K562 (cell line): Measurements from ENCODE around the gene CNOT1. TPM values are rescaled to one million over a fixed set of nuclear protein-coding genes. Genes with fewer than 3 reads are reported as not detected.

ENCODE experiments used
- ATAC-seq: fragments of 200-7000 bp; cut with Tn5 transposase; 3 replicates; pipeline ENCODE4 v1.9.1; 2020; ENCODE audit warnings: moderate library complexity
- BruUV-seq: library from RNA; stranded (reverse); fragments of 400-500 nt; replicated peaks from 2 replicates; lab custom pipeline; 2021; lab: Mats Ljungman, UMichigan
- CTCF ChIA-PET: fragments of 300-600 bp; formaldehyde crosslinking; extraction: SDS; loops from one replicate; lab custom pipeline; 2021; ENCODE audit warnings: low intra/inter-chr PET ratio; lab: Yijun Ruan, JAX
- POLR2A ChIA-PET: fragments of 300-600, 350-650 bp; sonication (Branson Sonifier 250); formaldehyde crosslinking; extraction: SDS; loops from one replicate; lab custom pipeline; 2021; ENCODE audit warnings: antibody characterized with exemption, inconsistent platforms; lab: Yijun Ruan, JAX
- DNase-seq, 4 experiments: peaks; one replicate each; pipeline versions ENCODE4 v3.0.0 to v3.0.0-alpha.2; 2011 to 2018; ENCODE audit warnings: low spot score in 3 of 4, mixed read lengths in 3 of 4; ENCODE audit errors: extremely low read depth in 1 of 4
- FAIRE-seq: peaks from 2 replicates; lab custom pipeline; 2011; peaks lifted over from hg19 to GRCh38; lab: Jason Lieb, UNC
- H2AFZ ChIP-seq: 2 replicates; pipeline ENCODE4 v1.6.0; 2011; ENCODE audit warnings: low read depth, low read length, control low read depth, inconsistent platforms
- H3K27ac ChIP-seq: fragments of 200-600 bp; 3 replicates; pipeline ENCODE4 v1.8.0; 2011; ENCODE audit warnings: low read depth, mild to moderate bottlenecking, control low read depth, inconsistent platforms, low read length, moderate library complexity, mixed read lengths; ENCODE audit errors: extremely low read depth
- H3K27me3 ChIP-seq, 2 experiments: fragments of 300-600 bp in 1 of 2; 2 replicates in 1 of 2; 3 replicates in 1 of 2; pipeline versions ENCODE4 v1.6.0 to v1.8.0; 2011; ENCODE audit warnings: inconsistent platforms in 2 of 2, low read length in 2 of 2, mild to moderate bottlenecking in 1 of 2, mixed read lengths in 1 of 2, moderate library complexity in 1 of 2; ENCODE audit not compliant: control insufficient read depth in 2 of 2, insufficient read depth in 2 of 2
- H3K36me3 ChIP-seq: fragments of 300-600 bp; 3 replicates; pipeline ENCODE4 v1.8.0; 2011; ENCODE audit warnings: mild to moderate bottlenecking, low read length, inconsistent platforms; ENCODE audit not compliant: control insufficient read depth, insufficient read depth
- H3K4me1 ChIP-seq, 2 experiments: fragments of 200-600 bp in 1 of 2; replicated peaks in 1 of 2; 2 replicates in 1 of 2; 3 replicates in 1 of 2; pipeline versions ENCODE4 v1.5.1 to v1.8.0; 2011; ENCODE audit warnings: inconsistent platforms in 2 of 2, low read length in 2 of 2, mild to moderate bottlenecking in 1 of 2, mixed read lengths in 1 of 2, moderate library complexity in 1 of 2; ENCODE audit not compliant: control insufficient read depth in 2 of 2, insufficient read depth in 2 of 2
- H3K4me2 ChIP-seq: 2 replicates; pipeline ENCODE4 v1.6.1; 2011; ENCODE audit warnings: low read length, control low read depth, inconsistent platforms, mixed read lengths; ENCODE audit not compliant: insufficient read depth
- H3K4me3 ChIP-seq: fragments of 200-600 bp; sonication (generic), shearing (Covaris generic); 2 replicates; pipeline ENCODE4 v1.5.1; 2016; ENCODE audit warnings: control low read depth, inconsistent platforms
- H3K79me2 ChIP-seq: fragments of 200-600 bp; 3 replicates; pipeline ENCODE4 v1.8.0; 2011; ENCODE audit warnings: low read length, inconsistent platforms; ENCODE audit not compliant: control insufficient read depth, insufficient read depth
- H3K9ac ChIP-seq, 2 experiments: 2 replicates each; pipeline versions ENCODE4 v1.6.0 to v1.6.1; 2011; ENCODE audit warnings: low read depth in 2 of 2, low read length in 2 of 2, control low read depth in 1 of 2, inconsistent platforms in 1 of 2, mild to moderate bottlenecking in 1 of 2, mixed read lengths in 1 of 2; ENCODE audit not compliant: insufficient read depth in 1 of 2
- H3K9me1 ChIP-seq: one replicate; pipeline ENCODE4 v1.6.0; 2011; ENCODE audit warnings: inconsistent platforms, mild to moderate bottlenecking, low read length, moderate library complexity; ENCODE audit not compliant: control insufficient read depth, insufficient read depth
- H3K9me3 ChIP-seq: replicated peaks from 2 replicates; pipeline ENCODE4 v1.5.1; 2011; ENCODE audit warnings: low read depth, low read length, inconsistent platforms; ENCODE audit not compliant: control insufficient read depth, insufficient read depth
- H4K20me1 ChIP-seq: replicated peaks from 2 replicates; pipeline ENCODE4 v1.6.1; 2011; ENCODE audit warnings: low read length, inconsistent platforms, mixed read lengths; ENCODE audit not compliant: control insufficient read depth, insufficient read depth
- ESRRA ChIP-seq: fragments of 450-650 bp; IDR thresholded peaks from 2 replicates; pipeline ENCODE4 v1.6.1; 2014; ENCODE audit warnings: low read depth, mild to moderate bottlenecking, moderate library complexity, borderline replicate concordance
- GTF2A2 ChIP-seq: IDR thresholded peaks from 2 replicates; pipeline ENCODE4 v1.6.1; 2016; ENCODE audit warnings: mild to moderate bottlenecking, missing genetic modification characterization, missing compliant biosample characterization
- HCFC1 ChIP-seq: IDR thresholded peaks from 2 replicates; pipeline ENCODE4 v1.6.1; 2012; ENCODE audit warnings: low read depth, low read length, improper control_type of control experiment
- MCM7 ChIP-seq, 2 experiments: fragments of 450-650 bp; IDR thresholded peaks; 2 replicates each; pipeline ENCODE4 v1.6.1; 2016 to 2018
- MTA1 ChIP-seq: fragments of 450-650 bp; IDR thresholded peaks from 2 replicates; pipeline ENCODE4 v1.6.1; 2017; ENCODE audit warnings: borderline replicate concordance
- NCOA4 ChIP-seq: fragments of 450-650 bp; IDR thresholded peaks from 2 replicates; pipeline ENCODE4 v1.6.1; 2018; ENCODE audit warnings: mild to moderate bottlenecking; ENCODE audit not compliant: partially characterized antibody
- POLR2A ChIP-seq: fragments of 450-650 bp; conservative IDR thresholded peaks from 2 replicates; pipeline ENCODE4 v1.6.1; 2016
- PTBP1 ChIP-seq: fragments of 200-400 bp; formaldehyde crosslinking; IDR thresholded peaks from 2 replicates; pipeline ENCODE4 v1.6.1; 2017; ENCODE audit warnings: low read depth, low read length
- RFX7 ChIP-seq: fragments of 250-450 bp; sonication (Bioruptor Pico); IDR thresholded peaks from 2 replicates; pipeline ENCODE4 v1.5.1; 2021; ENCODE audit warnings: mild to moderate bottlenecking
- SIN3A ChIP-seq, 2 experiments: fragments of 150-350 bp in 1 of 2; IDR thresholded peaks; 2 replicates each; pipeline ENCODE4 v1.6.1; 2011 to 2016; ENCODE audit warnings: borderline replicate concordance in 2 of 2, low read depth in 2 of 2, low read length in 2 of 2, mild to moderate bottlenecking in 2 of 2, moderate library complexity in 2 of 2; ENCODE audit not compliant: control insufficient read depth in 1 of 2
- SMARCA5 ChIP-seq: fragments of 450-650 bp; IDR thresholded peaks from 2 replicates; pipeline ENCODE4 v1.6.1; 2016
- ZBTB17 ChIP-seq: fragments of 450-650 bp; formaldehyde crosslinking; IDR thresholded peaks from 2 replicates; pipeline ENCODE4 v1.4.0; 2020; ENCODE audit warnings: mild to moderate bottlenecking
- ZFP36 ChIP-seq: fragments of 150-350 bp; IDR thresholded peaks from 2 replicates; pipeline ENCODE4 v1.6.1; 2018; ENCODE audit warnings: low read length, low read depth; ENCODE audit not compliant: partially characterized antibody
- WGBS: fragments of 100-300 bp; shearing (Covaris generic); methylation state at CpG from one replicate; pipeline ENCODE4 v1.1.6; 2016; ENCODE audit warnings: low coverage, mixed read lengths; ENCODE audit not compliant: insufficient coverage; ENCODE audit errors: missing lambda C conversion rate; 5-methylcytosine and 5-hydroxymethylcytosine counted together
- in situ Hi-C: fragments of 300-500 bp; cut with MboI; formaldehyde crosslinking; loops from 4 replicates; pipeline ENCODE4 v1.15.0; 2018; ENCODE audit warnings: inconsistent platforms, mixed read lengths
- intact Hi-C: fragments of 100-400 bp; cut with micrococcal nuclease; formaldehyde crosslinking; loops from 2 replicates; pipeline ENCODE4 v1.14.2; 2022
- polyA plus RNA-seq, 8 experiments: library from polyadenylated mRNA; depleted of rRNA in 4 of 8; stranded (reverse) in 5 of 8; unstranded in 3 of 8; fragments of >200 nt; fragmentation: Nextera tagmentation in 2 of 8; fragmentation: Illumina TruSeq in 1 of 8; extraction: Ambion mirVana in 2 of 8; extraction: Trizol in 1 of 8; gene quantifications; 2 replicates each; pipeline versions ENCODE4 v1.2.1 to v1.2.3, GENCODE V29; 2011 to 2014; ENCODE audit warnings: inconsistent platforms in 1 of 8, missing spikeins in 1 of 8
- total RNA-seq, 7 experiments: library from RNA; depleted of rRNA in 6 of 7; stranded (reverse); fragments of >200 nt in 6 of 7; fragmentation: Illumina TruSeq in 2 of 7; extraction: Trizol in 2 of 7; gene quantifications; 2 replicates each; pipeline versions ENCODE4 v1.2.1 to v1.2.3, GENCODE V29; 2011 to 2021; ENCODE audit warnings: low replicate concordance in 1 of 7
- TF ChIP-seq, protein P1 (sequence below), 2 experiments: fragments of 450-650 bp in 1 of 2; sonication (generic) in 1 of 2; formaldehyde crosslinking in 1 of 2; IDR thresholded peaks in 1 of 2; conservative IDR thresholded peaks in 1 of 2; 2 replicates each; pipeline versions ENCODE4 v1.6.1 to v1.8.1; 2016 to 2023; ENCODE audit warnings: mild to moderate bottlenecking in 2 of 2, moderate library complexity in 2 of 2, inconsistent platforms in 1 of 2, missing genetic modification reagents in 1 of 2
- TF ChIP-seq, protein P2 (sequence below): IDR thresholded peaks from 2 replicates; pipeline ENCODE4 v1.6.1; 2014; ENCODE audit warnings: antibody characterized with exemption
- TF ChIP-seq, protein P3 (sequence below): fragments of 250-450 bp; sonication (Bioruptor Pico); IDR thresholded peaks from 2 replicates; pipeline ENCODE4 v1.4.0; 2020; ENCODE audit warnings: borderline replicate concordance

CNOT1 gene
- total and polyA plus RNA-seq, 9 of the 15 experiments (the other 6 are each of a cell fraction or from before 2014, with no cell fraction given): 110 to 270 (median 220) TPM

DNA sequence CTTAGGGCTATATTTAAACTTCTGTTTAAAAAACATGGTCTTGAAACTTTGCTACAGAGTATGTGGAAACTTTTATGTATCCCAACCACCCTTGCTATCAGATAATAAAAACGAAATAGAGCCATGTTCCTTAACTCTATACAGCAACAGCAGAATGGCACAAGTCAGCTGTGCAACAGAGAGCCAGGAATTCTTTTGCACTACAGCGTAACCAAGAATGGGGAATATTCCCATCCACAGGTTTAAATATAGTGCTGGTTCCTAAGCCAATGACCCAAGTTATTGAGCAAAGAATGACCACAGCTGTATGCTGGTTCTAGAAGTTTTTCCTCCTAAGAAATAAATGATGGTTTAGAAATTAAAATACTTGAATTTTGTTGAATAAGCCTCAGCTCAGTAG lies 81.2 kb downstream of the CNOT1 start (continued):
- no peak for TF ChIP-seq SIN3A (IDR thresholded peaks at IDR 0.05; ENCODE audit: borderline replicate concordance in 2 of 2, control insufficient read depth in 1 of 2, low read depth in 2 of 2, low read length in 2 of 2)
- no peak for TF ChIP-seq SMARCA5
- no peak for TF ChIP-seq HCFC1
- TF ChIP-seq MCM7 (IDR thresholded peaks at IDR 0.05): no peak
- TF ChIP-seq, protein P1, sequence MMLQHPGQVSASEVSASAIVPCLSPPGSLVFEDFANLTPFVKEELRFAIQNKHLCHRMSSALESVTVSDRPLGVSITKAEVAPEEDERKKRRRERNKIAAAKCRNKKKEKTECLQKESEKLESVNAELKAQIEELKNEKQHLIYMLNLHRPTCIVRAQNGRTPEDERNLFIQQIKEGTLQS (IDR thresholded peaks at IDR 0.05): no peak
- TF ChIP-seq, protein P1 (CRISPR knock-in tag; conservative IDR thresholded peaks at IDR 0.05): no peak
- no peak for TF ChIP-seq NCOA4
- TF ChIP-seq, all 486 proteins: peak for 0

DNA sequence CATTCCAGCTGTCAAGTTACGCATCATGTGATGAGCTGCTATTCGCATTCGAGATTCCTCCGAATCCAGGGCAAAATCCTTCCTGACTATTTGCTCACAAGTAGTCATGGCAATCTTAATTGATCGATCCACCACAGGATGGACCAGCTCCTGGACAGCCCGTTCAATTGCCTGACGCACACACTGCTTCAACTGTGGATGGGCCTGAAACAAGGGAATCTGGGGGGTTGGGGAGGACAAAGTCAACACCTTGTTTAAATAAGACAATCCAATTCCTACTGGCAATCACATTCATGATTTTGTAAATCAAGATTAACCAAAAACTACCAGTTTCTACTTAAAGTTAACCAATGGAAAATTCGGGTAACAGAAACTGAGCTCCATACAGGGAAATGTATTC lies 85.9 kb downstream of the CNOT1 start:
- 0 out of 3 replicates have a peak, but pooled peaks cover 2% of the 10 kb centered on the region for H3K79me2 ChIP-seq
- ATAC-seq (no peak), DNase-seq (no peak), FAIRE-seq (no peak)
- H3K27ac ChIP-seq: no peak overlapping the region
- CTCF ChIA-PET: no interaction called here
- no peak overlapping the region for H2AFZ ChIP-seq
- in situ Hi-C loops: no loop called here
- no peak overlapping the region for H3K4me3 ChIP-seq
- intact Hi-C loops: loop anchor here (5.0 kb wide), 1 partner anchor 34 kb away; no protein-coding TSS in a partner anchor
- H3K9ac ChIP-seq: no peak overlapping the region
- H3K4me2 ChIP-seq: no peak overlapping the region
- H3K9me3 ChIP-seq: no peaks in the 10 kb centered on the region
- H3K36me3 ChIP-seq: peaks cover 99% of the 10 kb centered on the region
- no peaks in the 10 kb centered on the region for H3K4me1 ChIP-seq
- 95% methylated on average over 8 of the region's 8 CpGs for WGBS
- no peaks in the 10 kb centered on the region for H3K9me1 ChIP-seq
- POLR2A ChIA-PET: interaction anchor here (1.8 to 4.2 kb wide), 3 partner anchors 24 to 30 kb away, joined by 4 to 13 read pairs (median 7); no protein-coding TSS in a partner anchor
- BruUV-seq: no TSS peak
- no peaks in the 10 kb centered on the region for H3K27me3 ChIP-seq
- 0 out of 2 replicates have a peak, but pooled peaks cover 3% of the 10 kb centered on the region for H4K20me1 ChIP-seq
- no peak for TF ChIP-seq ZBTB17 (CRISPR knock-in tag)
- TF ChIP-seq RFX7 (CRISPR knock-in tag): no peak
- no peak for TF ChIP-seq MTA1
- TF ChIP-seq, protein P2, sequence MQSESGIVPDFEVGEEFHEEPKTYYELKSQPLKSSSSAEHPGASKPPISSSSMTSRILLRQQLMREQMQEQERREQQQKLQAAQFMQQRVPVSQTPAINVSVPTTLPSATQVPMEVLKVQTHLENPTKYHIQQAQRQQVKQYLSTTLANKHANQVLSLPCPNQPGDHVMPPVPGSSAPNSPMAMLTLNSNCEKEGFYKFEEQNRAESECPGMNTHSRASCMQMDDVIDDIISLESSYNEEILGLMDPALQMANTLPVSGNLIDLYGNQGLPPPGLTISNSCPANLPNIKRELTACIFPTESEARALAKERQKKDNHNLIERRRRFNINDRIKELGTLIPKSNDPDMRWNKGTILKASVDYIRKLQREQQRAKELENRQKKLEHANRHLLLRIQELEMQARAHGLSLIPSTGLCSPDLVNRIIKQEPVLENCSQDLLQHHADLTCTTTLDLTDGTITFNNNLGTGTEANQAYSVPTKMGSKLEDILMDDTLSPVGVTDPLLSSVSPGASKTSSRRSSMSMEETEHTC: no peak
- no peak for TF ChIP-seq ESRRA
- no peak for TF ChIP-seq POLR2A
- no peak for TF ChIP-seq ZFP36
- TF ChIP-seq PTBP1: no peak
- no peak for TF ChIP-seq GTF2A2
- TF ChIP-seq, protein P3, sequence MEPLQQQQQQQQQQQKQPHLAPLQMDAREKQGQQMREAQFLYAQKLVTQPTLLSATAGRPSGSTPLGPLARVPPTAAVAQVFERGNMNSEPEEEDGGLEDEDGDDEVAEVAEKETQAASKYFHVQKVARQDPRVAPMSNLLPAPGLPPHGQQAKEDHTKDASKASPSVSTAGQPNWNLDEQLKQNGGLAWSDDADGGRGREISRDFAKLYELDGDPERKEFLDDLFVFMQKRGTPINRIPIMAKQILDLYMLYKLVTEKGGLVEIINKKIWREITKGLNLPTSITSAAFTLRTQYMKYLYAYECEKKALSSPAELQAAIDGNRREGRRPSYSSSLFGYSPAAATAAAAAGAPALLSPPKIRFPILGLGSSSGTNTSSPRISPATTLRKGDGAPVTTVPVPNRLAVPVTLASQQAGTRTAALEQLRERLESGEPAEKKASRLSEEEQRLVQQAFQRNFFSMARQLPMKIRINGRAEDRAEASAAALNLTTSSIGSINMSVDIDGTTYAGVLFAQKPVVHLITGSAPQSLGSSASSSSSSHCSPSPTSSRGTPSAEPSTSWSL: no peak
